Stimulated activated CD4-positive, alpha-beta T cell treated with anti-CD3 and anti-CD28 coated beads, Interleukin-1b, Interleukin-23, amount 100 ng/mL, for 4 hours (primary cell): ENCODE results near the gene TSPO.
A peak's percentile ranks its signal among the peaks of the same experiment; 100 is the strongest.

ENCODE experiments used
- DNase-seq, 2 donors: peaks; one replicate each; pipeline ENCODE4 v3.0.0-alpha.2; 2020; ENCODE audit warnings: low read depth in 2 of 2

TSPO gene

GRCh38 chr22:43179146-43179910 lies 28.0 kb downstream of the TSPO start:
- no peak for DNase-seq

GRCh38 chr22:43179911-43180195 lies 28.5 kb downstream of the TSPO start:
- DNase-seq = no peak

GRCh38 chr22:43180670-43181069 lies 29.3 kb downstream of the TSPO start:
- DNase-seq = no peak

GRCh38 chr22:43181321-43182076 lies 30.1 kb downstream of the TSPO start:
- DNase-seq = no peak

GRCh38 chr22:43182118-43182517 lies 30.8 kb downstream of the TSPO start:
- DNase-seq = no peak

- DNase-seq = no peak
Measured at GRCh38 chr22:43182726-43183125, 31.4 kb downstream of the TSPO start.

GRCh38 chr22:43183496-43184277 lies 32.3 kb downstream of the TSPO start:
- no peak for DNase-seq

- DNase-seq = no peak
Measured at GRCh38 chr22:43185860-43186261, 34.5 kb downstream of the TSPO start.

GRCh38 chr22:43186272-43187170 lies 35.2 kb downstream of the TSPO start, which contains the start of gene TTLL12:
Gene TTLL12, minus strand, starts transcription at chr22:43187134. Its CDS starts 65 bp downstream, at chr22:43187069.
- DNase-seq = peak; percentile 43 to 61

- DNase-seq = peak; percentile 94 to 96
Measured at GRCh38 chr22:43187171-43188099, 36.1 kb downstream of the TSPO start.

GRCh38 chr22:43188829-43189545 lies 37.6 kb downstream of the TSPO start:
- no peak for DNase-seq

- DNase-seq = no peak
Measured at GRCh38 chr22:43191831-43192230, 40.5 kb downstream of the TSPO start.

- DNase-seq = no peak
Measured at GRCh38 chr22:43197271-43197941, 46.0 kb downstream of the TSPO start.

- no peak for DNase-seq
Measured at GRCh38 chr22:43198126-43198525, 46.8 kb downstream of the TSPO start.

- DNase-seq = no peak
Measured at GRCh38 chr22:43198936-43199335, 47.6 kb downstream of the TSPO start.

GRCh38 chr22:43199541-43199940 lies 48.2 kb downstream of the TSPO start:
- DNase-seq = no peak

- no peak for DNase-seq
Measured at GRCh38 chr22:43200031-43200430, 48.7 kb downstream of the TSPO start.

GRCh38 chr22:43200555-43200954 lies 49.2 kb downstream of the TSPO start:
- no peak for DNase-seq
